HUES64 (cell line): ENCODE measurements around the gene ENTPD8.

ENCODE experiments used
- H3K27ac ChIP-seq: 2 replicates; pipeline ENCODE4 v1.7.0; 2013; ENCODE audit warnings: low read depth, low read length, inconsistent platforms
- H3K27me3 ChIP-seq: 2 replicates; pipeline ENCODE4 v1.6.1; 2013; ENCODE audit warnings: mild to moderate bottlenecking, low read length; ENCODE audit not compliant: insufficient read depth
- H3K36me3 ChIP-seq: 2 replicates; pipeline ENCODE4 v1.6.1; 2013; ENCODE audit warnings: mild to moderate bottlenecking, low read length; ENCODE audit not compliant: insufficient read depth
- H3K4me1 ChIP-seq: 2 replicates; pipeline ENCODE4 v1.6.1; 2013; ENCODE audit warnings: mild to moderate bottlenecking, low read length, moderate library complexity; ENCODE audit not compliant: insufficient read depth
- H3K4me3 ChIP-seq: 2 replicates; pipeline ENCODE4 v1.5.1; 2013; ENCODE audit warnings: mild to moderate bottlenecking, low read length, moderate library complexity
- H3K9ac ChIP-seq: 2 replicates; pipeline ENCODE4 v1.6.1; 2013; ENCODE audit warnings: mild to moderate bottlenecking, low read depth, low read length
- H3K9me3 ChIP-seq: 2 replicates; pipeline ENCODE4 v1.6.1; 2013; ENCODE audit warnings: low read depth, low read length; ENCODE audit not compliant: insufficient read depth
- WGBS: fragments of 150-250, 120-280 bp; methylation state at CpG from one replicate; pipeline ENCODE4 v1.1.7; 2013; ENCODE audit warnings: missing lambda C conversion rate; 5-methylcytosine and 5-hydroxymethylcytosine counted together

Gene ENTPD8

GRCh38 chr9:137432687-137433348 lies 8.3 kb downstream of the ENTPD8 start:
- H3K4me3 ChIP-seq: no peak overlapping the region
- no peaks in the 10 kb centered on the region for H3K27me3 ChIP-seq
- no peaks in the 10 kb centered on the region for H3K36me3 ChIP-seq
- H3K27ac ChIP-seq: no peak overlapping the region
- H3K4me1 ChIP-seq: no peaks in the 10 kb centered on the region
- no peaks in the 10 kb centered on the region for H3K9me3 ChIP-seq
- 90% methylated on average over 20 of the region's 20 CpGs for WGBS
- H3K9ac ChIP-seq: no peak overlapping the region

- no peaks in the 10 kb centered on the region for H3K36me3 ChIP-seq
- H3K9ac ChIP-seq: no peak overlapping the region
- H3K27ac ChIP-seq: no peak overlapping the region
- no peaks in the 10 kb centered on the region for H3K9me3 ChIP-seq
- H3K27me3 ChIP-seq: no peaks in the 10 kb centered on the region
- H3K4me1 ChIP-seq: no peaks in the 10 kb centered on the region
- H3K4me3 ChIP-seq: no peak overlapping the region
- WGBS: 86% methylated on average over 21 of the region's 21 CpGs
These were observed 9.7 kb downstream of the ENTPD8 start for GRCh38 chr9:137431416-137431931.

GRCh38 chr9:137430723-137431415 lies 10.3 kb downstream of the ENTPD8 start:
- 89% methylated on average over 27 of the region's 27 CpGs for WGBS
- H3K27me3 ChIP-seq: no peaks in the 10 kb centered on the region
- no peak overlapping the region for H3K27ac ChIP-seq
- no peak overlapping the region for H3K4me3 ChIP-seq
- H3K9ac ChIP-seq: no peak overlapping the region
- no peaks in the 10 kb centered on the region for H3K4me1 ChIP-seq
- no peaks in the 10 kb centered on the region for H3K9me3 ChIP-seq
- no peaks in the 10 kb centered on the region for H3K36me3 ChIP-seq

- Histone ChIP-seq H3K27ac (no peak overlapping the region), H3K9me3 (no peaks in the 10 kb centered on the region), H3K4me1 (no peaks in the 10 kb centered on the region), H3K27me3 (no peaks in the 10 kb centered on the region), H3K4me3 (no peak overlapping the region), H3K9ac (no peak overlapping the region), H3K36me3 (no peaks in the 10 kb centered on the region)
- WGBS: 76% methylated on average over 34 of the region's 34 CpGs
These were observed 11.0 kb downstream of the ENTPD8 start for GRCh38 chr9:137429974-137430722.

- Histone ChIP-seq H3K9ac (no peak overlapping the region), H3K4me3 (no peak overlapping the region)
- WGBS: 85% methylated on average over 14 of the region's 14 CpGs
These were observed 11.6 kb downstream of the ENTPD8 start for GRCh38 chr9:137429546-137429890.

GRCh38 chr9:137428841-137429545 lies 12.2 kb downstream of the ENTPD8 start:
- WGBS: 93% methylated on average over 27 of the region's 27 CpGs
- H3K4me3 ChIP-seq: no peak overlapping the region
- H3K36me3 ChIP-seq: no peaks in the 10 kb centered on the region
- no peak overlapping the region for H3K27ac ChIP-seq
- H3K27me3 ChIP-seq: peaks cover 8% of the 10 kb centered on the region
- no peaks in the 10 kb centered on the region for H3K9me3 ChIP-seq
- no peak overlapping the region for H3K9ac ChIP-seq
- no peaks in the 10 kb centered on the region for H3K4me1 ChIP-seq

More at GRCh38 chr9:137429546-137429890, 11.6 kb downstream of the ENTPD8 start:
- Histone ChIP-seq H3K9me3 (no peaks in the 10 kb centered on the region), H3K27ac (no peak overlapping the region), H3K36me3 (no peaks in the 10 kb centered on the region), H3K27me3 (peaks cover 3% of the 10 kb centered on the region; the same call in 1 of the 2 replicates), H3K4me1 (no peaks in the 10 kb centered on the region)

- Histone ChIP-seq H3K36me3 (no peaks in the 10 kb centered on the region), H3K4me3 (no peak overlapping the region)
- WGBS: 90% methylated on average over 6 of the region's 6 CpGs
These were observed 12.9 kb downstream of the ENTPD8 start for GRCh38 chr9:137428311-137428630.

GRCh38 chr9:137427454-137428310 lies 13.5 kb downstream of the ENTPD8 start:
- H3K4me1 ChIP-seq: no peaks in the 10 kb centered on the region
- no peaks in the 10 kb centered on the region for H3K9me3 ChIP-seq
- H3K27me3 ChIP-seq: peaks cover 16% of the 10 kb centered on the region
- H3K36me3 ChIP-seq: no peaks in the 10 kb centered on the region
- no peak overlapping the region for H3K9ac ChIP-seq
- no peak overlapping the region for H3K27ac ChIP-seq
- H3K4me3 ChIP-seq: no peak overlapping the region
- WGBS: 85% methylated on average over 27 of the region's 27 CpGs

More at GRCh38 chr9:137428311-137428630, 12.9 kb downstream of the ENTPD8 start:
- Histone ChIP-seq H3K27ac (no peak overlapping the region), H3K9me3 (no peaks in the 10 kb centered on the region), H3K4me1 (no peaks in the 10 kb centered on the region), H3K9ac (no peak overlapping the region), H3K27me3 (peaks cover 15% of the 10 kb centered on the region)

- H3K4me3 ChIP-seq: no peak overlapping the region
- no peaks in the 10 kb centered on the region for H3K36me3 ChIP-seq
- no peaks in the 10 kb centered on the region for H3K9me3 ChIP-seq
- peaks cover 16% of the 10 kb centered on the region for H3K27me3 ChIP-seq
- no peak overlapping the region for H3K27ac ChIP-seq
- H3K4me1 ChIP-seq: peaks cover 5% of the 10 kb centered on the region; the same call in 1 of the 2 replicates
- H3K9ac ChIP-seq: no peak overlapping the region
- WGBS: 89% methylated on average over 18 of the region's 18 CpGs
These were observed 15.0 kb downstream of the ENTPD8 start for GRCh38 chr9:137426018-137426681.
